PC-3 (cell line): ENCODE data around the gene NRDC.

Experiments
- EZH2 ChIP-seq: fragments of 300-600 bp; sonication (generic); IDR thresholded peaks from one replicate; pipeline ENCODE4 v1.6.1; 2017; ENCODE audit warnings: antibody characterized with exemption, mild to moderate bottlenecking, low read length; ENCODE audit not compliant: unreplicated experiment
- EZH2phosphoT487 ChIP-seq: fragments of 300-600 bp; sonication (generic); IDR thresholded peaks from 2 replicates; pipeline ENCODE4 v1.6.1; 2018; ENCODE audit warnings: mild to moderate bottlenecking, antibody characterized with exemption, low read length, borderline replicate concordance
- TF ChIP-seq, protein P1 (sequence below): fragments of 300-600 bp; sonication (generic); conservative IDR thresholded peaks from 2 replicates; pipeline ENCODE4 v1.5.1; 2017; ENCODE audit warnings: antibody characterized with exemption, low read depth, mild to moderate bottlenecking, low read length

DNA sequence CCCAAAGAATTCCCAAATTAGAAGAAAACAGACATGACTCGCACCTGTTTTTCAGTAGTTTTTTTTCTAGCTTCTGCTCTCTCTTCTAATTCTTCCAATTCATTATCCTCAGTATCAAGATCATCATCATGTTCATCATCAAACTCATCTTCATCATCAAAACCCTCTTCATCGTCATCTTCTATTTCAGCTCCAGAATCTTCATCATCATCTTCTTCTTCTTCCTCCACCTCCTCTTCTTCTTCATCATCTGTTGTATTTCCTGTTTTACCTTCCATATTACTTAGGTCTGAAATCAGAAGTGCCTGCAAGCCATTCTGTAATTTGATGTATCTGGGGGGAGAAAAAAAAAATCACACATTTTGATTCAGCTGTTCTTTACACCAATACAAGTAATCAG lies 38.3 kb downstream of the NRDC start:
- TF ChIP-seq, protein P1, sequence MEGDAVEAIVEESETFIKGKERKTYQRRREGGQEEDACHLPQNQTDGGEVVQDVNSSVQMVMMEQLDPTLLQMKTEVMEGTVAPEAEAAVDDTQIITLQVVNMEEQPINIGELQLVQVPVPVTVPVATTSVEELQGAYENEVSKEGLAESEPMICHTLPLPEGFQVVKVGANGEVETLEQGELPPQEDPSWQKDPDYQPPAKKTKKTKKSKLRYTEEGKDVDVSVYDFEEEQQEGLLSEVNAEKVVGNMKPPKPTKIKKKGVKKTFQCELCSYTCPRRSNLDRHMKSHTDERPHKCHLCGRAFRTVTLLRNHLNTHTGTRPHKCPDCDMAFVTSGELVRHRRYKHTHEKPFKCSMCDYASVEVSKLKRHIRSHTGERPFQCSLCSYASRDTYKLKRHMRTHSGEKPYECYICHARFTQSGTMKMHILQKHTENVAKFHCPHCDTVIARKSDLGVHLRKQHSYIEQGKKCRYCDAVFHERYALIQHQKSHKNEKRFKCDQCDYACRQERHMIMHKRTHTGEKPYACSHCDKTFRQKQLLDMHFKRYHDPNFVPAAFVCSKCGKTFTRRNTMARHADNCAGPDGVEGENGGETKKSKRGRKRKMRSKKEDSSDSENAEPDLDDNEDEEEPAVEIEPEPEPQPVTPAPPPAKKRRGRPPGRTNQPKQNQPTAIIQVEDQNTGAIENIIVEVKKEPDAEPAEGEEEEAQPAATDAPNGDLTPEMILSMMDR, result no peak
- TF ChIP-seq EZH2phosphoT487, result no peak
- no peak for TF ChIP-seq EZH2
